GM18868 (cell line): ENCODE data around the gene FGF18.
"Not testable (repeated sequence)": the region's sequence is repeated elsewhere in the genome, so short reads cannot be mapped to it uniquely, and the experiment has no call there.

ENCODE experiments used
- ATAC-seq: cut with Tn5 transposase; IDR thresholded peaks from one replicate; pipeline ENCODE4 v1.9.1; 2021; ENCODE audit warnings: mild to moderate bottlenecking, moderate library complexity; ENCODE audit not compliant: unreplicated experiment

The FGF18 gene

DNA sequence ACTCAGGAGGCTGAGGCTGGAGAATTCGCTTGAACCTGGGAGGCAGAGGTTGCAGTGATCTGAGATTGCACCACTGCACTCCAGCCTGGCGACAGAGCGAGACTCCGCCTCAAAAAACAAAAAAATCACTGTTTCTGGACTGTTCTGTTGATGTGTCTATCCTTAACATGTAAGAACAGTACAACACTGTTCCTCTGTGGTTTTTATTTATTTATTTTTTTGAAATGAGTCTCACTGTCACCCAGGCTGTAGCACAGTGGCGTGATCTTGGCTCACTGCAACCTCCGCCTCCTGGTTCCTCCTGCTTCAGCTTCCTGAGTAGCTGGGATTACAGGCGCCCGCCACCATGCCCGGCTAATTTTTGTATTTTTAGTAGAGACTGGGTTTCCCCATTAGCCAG is 20.8 kb upstream of the FGF18 start:
- ATAC-seq: not testable (repeated sequence)

DNA sequence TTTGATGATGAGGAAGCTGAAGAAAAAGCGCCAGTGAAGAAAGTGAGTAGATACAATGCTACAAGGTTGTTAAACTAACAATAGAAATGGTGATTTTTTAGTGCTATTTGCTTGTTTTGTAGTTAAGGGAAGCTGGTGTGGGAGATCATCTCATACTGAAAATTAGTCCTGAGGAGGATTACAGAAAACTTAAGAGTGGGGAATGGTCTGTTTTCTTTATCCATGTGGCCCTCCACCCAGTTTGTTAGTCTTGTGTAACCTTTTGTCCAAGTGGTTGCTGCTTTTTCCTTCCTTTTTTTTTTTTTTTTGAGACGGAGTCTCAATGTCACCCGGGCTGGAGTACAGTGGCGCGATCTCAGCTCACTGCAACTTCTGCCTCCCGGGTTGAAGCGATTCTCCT is 19.3 kb upstream of the FGF18 start:
- no peak for ATAC-seq

DNA sequence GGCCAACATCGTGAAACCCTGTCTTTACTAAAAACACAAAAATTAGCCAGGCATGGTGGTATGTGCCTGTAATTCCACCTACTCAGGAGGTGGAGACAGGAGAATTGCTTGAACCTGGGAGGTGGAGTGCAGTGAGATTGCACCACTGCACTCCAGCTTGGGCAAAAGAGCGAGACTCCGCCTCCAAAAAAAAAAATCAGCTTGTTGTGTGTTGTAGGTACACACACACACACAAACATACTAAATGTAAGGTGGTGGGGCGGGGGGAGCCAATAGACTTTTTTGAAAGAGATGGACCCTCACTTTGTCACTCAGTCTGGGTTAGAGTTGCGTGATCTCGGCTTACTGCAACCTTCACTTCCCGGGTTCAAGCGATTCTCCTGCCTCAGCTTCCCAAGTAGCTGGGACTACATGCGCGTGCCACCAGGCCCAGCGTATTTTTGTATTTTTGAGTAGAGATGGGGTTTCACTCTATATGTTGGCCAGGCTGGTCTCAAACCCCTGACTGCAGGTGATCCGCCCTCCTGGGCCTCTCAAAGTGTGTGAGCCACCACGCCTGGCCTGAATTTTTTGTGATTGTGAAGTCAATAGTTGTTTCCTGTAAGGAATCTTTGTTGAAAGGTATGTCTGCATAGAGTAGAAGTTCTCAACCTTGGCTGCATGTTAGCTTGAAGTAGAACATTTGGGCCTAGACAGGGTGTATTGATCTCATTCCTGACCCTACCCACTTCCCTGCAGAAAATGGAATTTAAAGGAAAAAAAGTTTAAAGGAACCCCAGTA is 18.1 kb upstream of the FGF18 start:
- no peak for ATAC-seq

DNA sequence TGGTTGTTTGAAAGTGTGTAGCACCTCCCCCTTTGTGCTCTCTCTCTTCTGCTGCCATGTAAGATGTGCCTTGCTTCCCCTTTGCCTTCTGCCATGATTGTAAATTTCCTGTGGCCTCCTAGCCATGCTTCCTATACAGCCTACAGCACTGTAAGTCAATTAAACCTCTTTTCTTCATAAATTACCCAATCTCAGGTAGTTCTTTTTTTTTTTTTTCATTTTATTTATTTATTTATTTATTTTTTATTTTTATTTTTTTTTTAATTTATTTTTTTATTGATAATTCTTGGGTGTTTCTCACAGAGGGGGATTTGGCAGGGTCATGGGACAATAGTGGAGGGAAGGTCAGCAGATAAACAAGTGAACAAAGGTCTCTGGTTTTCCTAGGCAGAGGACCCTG is 16.7 kb upstream of the FGF18 start:
- not testable (repeated sequence) for ATAC-seq

DNA sequence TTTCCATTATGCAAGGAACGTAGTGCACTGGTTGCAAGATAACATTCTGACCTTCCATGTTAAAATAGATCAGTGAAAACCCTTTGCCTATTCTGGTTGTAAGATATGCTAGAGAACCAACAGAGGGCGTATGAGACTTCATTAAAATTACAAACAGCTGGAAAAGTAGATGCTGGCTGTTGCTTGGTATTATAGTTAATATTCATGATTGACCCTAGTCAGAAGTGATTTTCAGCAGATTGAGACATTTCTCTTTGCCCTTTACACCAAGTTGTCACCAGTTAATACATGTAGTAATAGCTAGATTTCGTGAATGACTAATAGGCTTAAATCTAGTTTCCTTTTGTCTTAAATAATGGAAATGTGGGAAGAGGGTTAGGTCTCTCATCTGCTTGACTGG is 13.8 kb upstream of the FGF18 start:
- ATAC-seq: no peak

DNA sequence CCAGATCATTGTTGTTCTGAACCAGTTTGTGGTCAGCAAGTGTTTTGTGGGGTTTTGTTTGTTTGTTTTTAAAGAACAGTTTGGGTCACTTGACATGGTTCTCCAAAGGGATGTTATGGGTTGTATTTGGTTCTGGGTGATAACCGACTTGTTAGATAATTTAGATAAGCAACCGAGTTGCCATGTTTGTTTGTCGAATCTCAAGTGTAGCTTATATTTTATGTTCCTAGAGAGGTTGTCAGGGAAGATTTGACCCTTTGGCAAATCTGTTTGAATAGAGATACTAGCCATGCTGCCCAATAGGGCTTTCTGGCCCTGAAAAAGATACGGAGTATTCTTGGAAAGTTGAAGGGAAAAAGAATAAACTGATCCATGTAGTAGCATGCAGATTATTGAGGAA is 12.2 kb upstream of the FGF18 start:
- no peak for ATAC-seq

DNA sequence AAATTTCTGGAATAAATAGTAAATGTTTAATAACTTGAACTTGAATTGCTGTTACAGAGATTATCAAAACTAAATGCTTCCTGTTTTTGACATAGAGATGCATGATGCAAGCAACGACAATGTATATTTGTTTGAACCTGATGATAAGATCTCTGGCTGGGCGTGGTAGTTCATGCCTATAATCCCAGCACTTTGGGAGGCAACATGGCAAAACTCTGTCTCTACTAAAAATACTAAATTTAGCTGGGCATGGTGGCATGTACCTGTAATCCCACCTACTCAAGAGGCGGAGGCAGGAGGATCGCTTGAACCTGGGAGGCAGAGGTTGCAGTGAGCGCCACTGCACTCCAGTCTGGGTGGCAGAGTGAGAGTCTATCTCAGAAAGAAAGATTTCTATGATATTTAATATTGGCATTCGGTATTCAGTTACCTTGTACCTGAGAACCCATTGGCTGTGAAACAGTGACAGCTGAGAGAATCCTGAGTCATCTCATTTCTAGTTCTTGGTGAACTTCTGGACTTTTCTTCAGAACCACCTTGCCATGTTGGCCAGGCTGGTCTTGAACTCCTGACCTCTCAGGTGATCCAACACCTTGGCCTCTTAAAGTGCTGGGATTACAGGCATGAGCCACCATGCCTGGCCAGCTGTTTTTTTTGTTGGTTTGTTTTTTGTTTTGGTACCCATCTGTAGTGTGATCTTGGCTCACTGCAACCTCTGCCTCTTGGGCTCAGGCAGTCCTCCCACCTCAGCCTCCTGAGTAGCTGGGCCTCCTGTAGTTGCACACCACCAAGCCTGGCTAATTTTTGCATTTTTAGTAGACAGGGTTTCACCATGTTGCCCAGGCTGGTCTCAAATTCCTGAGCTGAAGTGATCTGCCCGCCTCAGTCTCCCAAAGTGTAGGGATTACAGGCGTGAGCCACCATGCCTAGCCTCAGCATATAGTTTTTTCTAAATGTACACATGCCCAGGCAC is 10.0 kb upstream of the FGF18 start:
- no peak for ATAC-seq

DNA sequence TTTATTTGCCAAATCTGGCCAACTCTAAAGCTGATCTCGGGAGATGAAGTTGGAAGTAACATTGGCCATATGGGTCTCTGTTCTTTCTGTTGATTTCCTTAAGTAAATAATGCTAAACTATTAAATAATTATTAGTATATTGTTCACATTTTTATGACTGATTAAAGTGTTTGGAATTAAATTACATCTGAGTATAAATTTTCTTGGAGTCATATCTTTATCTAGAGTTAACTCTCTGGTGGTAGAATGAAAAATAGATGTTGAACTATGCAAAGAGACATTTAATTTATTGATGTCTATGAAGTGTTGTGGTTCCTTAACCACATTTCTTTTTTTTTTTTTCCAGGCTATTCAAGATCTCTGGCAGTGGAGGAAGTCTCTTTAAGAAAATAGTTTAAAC is 9.3 kb upstream of the FGF18 start:
- no peak for ATAC-seq

DNA sequence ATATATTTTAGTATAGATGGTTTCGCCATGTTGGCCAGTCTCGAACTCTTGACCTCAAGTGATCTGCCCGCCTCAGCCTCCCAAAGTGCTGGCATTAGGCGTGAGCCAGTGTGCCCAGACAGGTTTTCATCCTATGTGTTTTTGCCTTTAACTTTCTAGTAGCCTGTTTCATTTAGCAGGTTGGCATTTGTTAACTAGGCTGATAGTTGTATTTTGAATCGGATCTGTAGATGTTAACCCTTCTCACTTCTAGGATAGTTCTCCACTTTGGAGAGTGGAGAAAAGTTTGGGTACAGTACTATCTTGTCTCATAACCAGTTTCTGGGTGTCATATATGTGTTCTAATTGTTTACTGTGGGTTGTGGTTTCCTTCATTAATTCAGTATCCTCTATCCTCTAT is 7.3 kb upstream of the FGF18 start:
- no peak for ATAC-seq

DNA sequence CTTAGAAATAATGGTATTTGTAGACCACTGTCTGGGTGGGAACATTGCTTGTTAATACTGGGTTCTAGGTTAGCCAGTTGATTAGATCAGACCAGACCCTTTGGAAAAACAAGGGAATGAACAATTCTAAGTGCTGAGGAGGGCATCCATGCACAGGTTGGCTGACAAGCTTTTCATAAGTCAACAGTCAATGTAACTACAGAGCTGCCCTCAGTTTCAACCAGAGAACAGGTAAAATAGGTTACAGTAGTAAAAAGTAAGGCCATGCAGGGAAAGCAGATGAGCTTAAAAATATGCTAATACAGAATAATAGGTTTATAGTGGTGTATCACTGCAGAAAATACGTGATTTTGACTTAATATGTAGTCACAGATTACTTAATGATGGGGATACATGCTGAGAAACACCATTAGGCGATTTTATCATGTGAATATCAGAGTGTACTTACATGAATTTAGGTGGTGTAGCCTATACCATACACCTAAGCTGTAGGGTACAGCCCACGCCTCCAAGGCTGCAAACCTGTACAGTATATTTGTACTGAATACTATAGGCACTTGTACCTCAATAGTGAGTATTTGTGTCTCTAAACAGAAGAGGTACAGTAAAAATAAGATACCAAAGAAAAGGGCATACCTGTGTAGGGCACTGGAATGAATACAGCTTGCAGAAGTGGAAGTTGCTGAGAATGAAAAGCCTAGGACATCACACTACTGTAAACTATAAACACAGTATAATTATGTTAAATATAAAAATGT is 6.1 kb upstream of the FGF18 start:
- no peak for ATAC-seq

DNA sequence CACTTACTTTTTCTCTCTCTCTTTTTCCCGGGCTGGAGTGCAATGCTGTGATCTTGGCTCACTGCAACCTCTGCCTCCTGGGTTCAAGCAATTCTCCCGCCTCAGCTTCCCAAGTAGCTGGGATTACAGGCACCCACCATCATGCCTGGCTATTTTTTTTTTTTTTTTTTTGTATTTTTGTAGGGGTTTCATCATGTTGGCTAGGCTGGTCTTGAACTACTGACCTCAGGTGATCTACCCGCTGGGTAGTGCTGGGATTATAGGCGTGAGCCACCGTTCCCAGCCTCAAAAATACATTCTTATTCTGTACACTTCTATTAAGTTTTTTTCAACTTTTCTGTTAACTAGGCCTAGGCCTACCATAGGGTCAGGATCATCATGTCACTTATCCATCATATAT is 5.5 kb upstream of the FGF18 start:
- not testable (repeated sequence) for ATAC-seq

DNA sequence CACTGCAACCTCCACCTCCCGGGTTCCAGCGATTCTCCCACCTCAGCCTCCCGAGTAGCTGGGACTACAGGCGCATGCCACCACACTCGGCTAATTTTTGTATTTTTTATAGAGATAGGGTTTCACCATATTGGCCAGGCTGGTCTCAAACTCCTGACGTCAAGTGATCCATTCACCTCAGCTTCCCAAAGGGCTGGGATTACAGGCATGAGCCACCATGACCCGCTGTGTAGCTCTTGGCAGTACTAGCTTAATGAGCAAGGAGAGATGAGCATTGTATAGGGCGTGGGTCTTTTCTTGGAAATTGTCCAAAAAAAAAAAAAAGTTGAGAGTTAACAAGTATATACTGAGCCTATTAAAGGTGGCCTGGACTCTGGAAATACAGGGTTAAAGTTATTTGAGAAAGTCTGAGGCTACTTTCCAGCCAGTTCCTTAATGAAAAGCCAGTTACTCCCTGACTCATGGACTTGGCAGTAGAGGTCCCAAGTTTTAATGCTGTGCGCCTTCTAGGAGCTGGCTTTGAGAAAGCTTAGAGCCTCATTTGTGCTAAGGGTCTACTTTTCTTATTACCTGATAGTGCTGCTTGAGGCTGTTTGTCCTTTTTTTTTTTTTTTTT is 4.2 kb upstream of the FGF18 start:
- no peak for ATAC-seq

DNA sequence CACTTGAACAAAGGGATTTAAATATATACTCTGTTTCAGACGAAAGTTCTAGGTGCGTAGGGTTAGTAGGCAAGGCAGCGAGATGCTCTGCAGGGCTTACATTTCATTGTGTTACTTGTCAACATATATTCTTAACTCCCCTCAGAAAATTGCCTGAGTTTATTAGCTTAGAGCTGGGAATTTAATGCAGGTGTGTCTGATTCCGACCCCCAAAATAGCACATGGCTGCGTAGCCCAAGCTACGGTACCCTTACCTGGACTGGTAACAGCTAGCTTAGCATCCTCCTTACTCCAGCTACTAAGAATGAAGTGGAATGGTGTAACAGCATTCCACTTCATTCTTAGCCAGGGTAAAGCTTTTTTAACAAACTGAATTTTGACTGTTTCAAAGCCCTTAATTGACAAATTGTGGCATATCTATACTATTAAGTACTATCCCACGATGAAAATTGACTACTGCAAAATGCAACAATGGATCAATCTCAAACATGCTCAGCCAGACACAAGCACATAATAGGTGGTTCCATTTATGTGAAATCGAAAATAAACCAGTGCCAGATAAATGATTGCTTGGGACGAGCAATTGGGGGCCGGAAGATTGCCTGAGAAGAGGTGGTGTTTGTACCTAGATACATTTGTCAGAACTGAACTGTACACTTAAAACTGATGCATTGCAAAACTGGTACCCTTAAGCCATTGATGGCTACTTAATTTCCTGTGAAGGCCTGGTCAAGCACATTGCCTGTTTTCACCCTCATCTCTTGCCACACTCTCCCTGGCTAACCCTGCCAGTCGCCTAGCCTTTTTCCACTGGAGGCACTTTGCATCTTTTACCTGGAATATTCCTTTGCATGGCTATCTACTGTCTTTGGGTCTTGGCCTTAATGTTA is 3.0 kb upstream of the FGF18 start:
- ATAC-seq: no peak

DNA sequence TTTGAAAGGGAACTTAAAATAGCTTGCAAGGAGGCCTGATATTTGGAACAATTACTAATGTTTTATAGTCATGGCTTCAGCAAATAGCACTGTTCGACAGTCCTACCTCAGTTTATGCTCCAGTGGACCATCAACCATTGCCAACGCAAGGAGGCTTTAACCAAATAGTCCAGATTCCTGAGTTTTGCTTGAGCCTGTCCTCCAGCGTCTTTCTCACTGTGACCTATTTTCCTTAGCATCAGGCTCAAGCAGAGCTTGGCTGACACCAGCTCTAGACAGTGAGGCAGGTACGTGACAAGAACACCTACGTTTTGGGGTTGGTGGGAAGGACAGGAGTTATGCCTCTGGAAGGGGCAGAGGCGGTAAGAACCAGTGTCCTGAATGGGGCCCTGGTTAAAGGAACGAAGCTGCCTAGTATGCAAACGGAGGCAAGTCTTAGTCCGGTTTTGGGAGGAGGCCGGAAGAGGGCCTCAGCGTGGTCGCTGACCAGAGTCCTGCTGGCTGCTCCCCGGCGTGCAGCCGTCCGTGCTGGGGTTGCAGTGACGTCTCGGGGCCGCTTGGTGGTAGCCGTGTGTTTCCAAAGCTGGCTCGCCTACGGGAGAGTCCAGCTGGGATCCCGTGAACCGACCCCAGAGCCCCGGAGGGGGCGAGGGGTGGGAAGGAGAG is 998 bp upstream of the FGF18 start:
- peak; percentile 72 for ATAC-seq

DNA sequence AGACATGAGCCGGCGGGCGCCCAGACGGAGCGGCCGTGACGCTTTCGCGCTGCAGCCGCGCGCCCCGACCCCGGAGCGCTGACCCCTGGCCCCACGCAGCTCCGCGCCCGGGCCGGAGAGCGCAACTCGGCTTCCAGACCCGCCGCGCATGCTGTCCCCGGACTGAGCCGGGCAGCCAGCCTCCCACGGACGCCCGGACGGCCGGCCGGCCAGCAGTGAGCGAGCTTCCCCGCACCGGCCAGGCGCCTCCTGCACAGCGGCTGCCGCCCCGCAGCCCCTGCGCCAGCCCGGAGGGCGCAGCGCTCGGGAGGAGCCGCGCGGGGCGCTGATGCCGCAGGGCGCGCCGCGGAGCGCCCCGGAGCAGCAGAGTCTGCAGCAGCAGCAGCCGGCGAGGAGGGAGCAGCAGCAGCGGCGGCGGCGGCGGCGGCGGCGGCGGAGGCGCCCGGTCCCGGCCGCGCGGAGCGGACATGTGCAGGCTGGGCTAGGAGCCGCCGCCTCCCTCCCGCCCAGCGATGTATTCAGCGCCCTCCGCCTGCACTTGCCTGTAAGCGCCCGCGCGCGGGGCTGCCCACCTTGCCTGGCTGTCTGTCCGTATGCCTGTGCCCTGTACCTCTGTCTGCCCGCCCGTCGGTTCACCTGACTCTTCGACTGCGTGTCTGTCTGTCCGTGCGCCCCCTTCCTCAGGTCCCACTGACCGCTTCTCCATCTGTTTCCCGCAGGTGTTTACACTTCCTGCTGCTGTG is 412 bp downstream of the FGF18 start:
- peak; percentile 30 for ATAC-seq

DNA sequence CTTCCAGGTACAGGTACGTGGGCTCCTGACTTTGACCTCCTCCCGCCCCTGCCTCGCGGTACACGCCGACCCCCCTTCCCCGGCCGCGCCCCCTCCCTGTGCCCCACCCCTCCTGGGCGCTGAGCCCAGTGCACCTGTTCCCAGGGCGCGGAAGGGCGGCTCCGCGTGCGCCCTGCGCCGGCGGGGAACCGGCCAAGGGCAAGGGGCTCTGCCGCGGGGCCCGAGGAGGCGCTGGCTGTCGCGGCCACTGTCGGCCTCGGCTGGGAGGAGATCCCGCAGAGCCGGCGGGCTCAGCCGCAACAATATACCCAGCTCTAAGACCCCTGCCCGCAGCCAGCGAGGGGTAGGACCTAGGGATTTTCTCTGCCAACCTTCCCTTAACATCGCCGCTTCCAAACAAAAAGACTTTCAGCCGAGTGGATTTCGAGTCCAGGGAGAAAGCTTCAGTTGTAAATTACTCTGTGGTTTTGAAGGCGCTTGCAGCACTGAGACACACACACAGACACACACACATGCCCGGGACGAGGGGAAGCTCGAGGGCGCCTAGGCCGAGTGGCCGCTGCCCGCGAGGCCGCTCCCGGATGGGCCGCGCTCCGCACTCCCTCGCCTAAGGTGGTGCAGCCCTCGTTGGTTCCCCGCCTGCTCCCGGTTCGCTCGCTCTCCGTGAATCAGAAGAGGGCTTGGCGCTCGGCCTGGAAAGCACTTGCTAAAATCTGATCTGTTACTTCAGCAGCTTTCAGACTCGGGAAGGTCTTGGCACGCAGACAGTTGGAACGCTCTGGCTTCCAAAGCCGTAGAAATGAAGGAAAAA is 1.2 kb downstream of the FGF18 start:
- no peak for ATAC-seq

DNA sequence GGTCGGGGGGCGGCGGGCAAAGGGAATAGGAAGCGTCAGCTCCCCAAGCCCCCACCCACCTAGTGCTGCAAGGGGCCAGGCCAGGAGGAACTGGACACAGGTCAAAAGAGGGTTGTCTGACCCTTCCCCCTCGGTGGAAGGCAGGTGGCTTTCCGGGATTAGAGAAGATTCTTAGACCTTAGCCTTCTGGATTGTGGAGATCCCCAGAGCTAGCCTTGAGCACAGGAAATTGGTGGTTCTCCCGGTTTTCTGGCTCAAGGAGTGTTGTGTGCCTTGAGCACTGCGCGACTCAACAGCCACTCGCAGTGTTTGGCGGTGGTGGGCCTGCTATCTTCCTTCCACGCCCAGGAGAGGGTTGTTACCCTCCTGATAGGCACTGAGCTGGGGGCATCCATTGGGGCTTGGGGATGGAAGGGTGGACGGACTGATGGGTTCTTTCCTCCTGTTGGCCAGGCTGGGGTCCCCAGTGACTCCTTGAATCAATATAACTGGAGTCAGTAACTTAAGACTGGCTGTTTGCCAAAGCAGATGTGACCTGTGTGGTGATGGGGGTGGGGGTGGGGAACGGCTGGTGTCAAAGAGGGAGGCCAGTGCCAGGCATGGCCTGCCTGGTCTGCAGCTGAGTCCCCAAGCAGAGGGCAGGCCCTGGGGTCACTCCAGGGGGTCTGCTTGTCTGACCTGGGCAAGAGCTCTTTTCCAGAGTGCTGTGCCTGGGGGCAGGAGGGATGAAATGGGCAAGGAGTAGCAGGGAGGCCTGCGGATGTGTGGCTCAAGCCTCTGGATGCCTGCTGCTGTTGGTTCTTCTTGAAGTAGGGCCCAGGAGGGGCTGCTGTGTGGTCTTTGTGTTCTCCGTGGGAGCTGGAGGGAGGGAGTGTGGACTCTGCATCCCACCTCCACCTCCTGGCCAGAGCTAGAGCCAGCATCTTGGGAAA is 2.1 kb downstream of the FGF18 start:
- ATAC-seq: no peak
